ENCODE results near the gene CBL.

CBL gene

DNA sequence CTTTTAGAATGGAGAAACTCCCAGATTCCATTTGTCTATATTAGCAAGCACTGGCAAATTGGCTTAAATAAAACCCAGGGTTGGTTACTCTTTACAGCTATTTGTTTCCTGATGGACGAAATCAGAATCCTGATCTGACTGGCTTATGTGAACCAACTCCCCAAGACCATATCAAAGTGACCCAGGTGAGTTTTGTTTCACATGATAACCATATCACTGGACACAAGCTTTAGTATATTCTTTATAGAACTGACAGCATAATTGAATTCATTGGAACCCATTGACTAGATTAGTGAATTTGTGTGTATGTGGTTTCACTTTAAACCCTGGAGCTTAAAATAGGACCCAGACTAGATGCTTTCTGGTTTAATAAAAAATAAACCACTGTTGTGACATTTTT is 71.5 kb downstream of the CBL start:
- no peak for DNase-seq

DNA sequence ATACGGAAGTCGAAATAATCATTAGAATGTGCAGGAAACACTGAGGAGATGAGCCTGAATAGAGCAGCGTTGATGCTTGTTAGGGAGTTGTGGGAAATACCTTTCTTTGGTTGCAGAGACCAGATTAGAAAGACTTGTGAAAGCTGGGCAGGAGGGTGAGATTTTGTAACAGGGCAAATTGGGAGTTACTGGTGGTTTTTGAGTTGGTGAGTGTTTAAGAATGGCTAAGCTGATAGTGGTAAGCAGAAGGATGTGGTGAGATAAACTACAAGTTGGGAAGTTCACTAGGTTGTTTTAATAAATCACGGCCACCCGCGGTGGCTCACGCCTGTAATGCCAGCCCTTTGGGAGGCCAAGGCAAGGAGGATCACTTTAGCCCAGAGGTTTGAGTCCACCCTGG is 76.4 kb downstream of the CBL start:
- no peak for DNase-seq

DNA sequence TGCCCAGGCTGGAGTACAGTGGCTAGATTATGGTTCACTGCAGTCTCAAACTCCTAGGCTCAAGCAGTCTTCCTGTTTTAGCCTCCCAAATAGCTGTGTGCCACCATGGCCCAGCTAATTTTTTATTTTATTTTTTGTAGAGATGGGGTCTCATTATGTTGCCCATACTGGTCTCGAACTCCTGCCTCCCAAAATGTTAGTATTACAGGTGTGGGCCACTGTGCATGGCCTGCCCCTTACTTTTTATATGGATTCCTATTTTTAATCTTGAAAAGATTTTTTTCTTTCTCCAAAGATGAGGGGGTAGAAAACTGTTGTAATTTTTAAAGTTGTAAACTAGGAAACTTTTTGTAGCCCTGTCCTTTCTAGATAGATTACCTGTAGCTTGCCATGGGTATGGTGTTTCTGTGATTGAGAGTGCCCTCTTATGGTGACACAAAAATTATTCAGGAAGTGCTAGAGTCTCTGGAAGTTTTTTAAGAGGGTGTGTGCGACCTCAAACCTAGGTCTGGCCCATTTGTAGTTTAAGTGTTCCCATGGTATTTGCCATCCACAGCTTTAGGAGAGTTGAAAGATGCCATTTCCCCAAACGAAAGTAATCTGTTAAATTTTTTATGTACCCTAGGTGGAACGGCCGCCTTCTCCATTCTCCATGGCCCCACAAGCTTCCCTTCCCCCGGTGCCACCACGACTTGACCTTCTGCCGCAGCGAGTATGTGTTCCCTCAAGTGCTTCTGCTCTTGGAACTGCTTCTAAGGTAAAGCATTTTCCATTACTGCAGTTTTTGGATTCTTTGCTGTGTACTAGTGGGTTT is 78.4 kb downstream of the CBL start:
- DNase-seq, result peak; percentile 40

DNA sequence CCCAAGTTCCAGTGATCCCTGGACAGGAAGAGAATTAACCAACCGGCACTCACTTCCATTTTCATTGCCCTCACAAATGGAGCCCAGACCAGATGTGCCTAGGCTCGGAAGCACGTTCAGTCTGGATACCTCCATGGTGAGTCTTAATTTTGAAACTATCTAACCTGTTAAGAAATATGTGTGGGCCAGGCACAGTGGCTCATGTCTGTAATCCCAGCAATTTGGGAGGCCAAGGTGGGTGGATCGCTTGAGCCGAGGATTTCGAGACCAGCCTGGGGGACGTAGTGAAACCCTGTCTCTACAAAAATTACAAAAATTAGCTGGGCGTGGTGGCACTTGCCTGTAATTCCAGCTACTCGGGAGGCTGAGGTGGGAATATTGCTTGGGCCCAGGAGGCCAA is 79.3 kb downstream of the CBL start:
- no peak for DNase-seq

DNA sequence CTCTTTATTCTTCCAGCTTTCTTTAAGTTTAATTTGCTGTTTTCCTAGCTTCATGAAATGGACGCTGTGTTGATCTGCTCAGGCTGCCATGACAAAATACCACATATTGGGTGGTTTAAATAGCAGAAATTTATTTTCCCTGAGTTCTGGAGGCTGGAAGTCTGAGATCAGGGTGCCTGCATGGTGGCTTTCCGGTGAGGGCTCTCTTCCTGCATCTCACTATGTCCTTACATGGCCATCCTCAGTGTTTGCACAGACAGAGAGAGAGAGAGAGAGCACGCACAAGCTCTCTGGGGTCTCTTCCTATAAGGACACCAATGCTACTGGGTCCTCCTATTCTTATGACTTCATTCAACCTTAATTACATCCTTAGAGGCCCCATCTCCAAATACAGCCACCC is 82.1 kb downstream of the CBL start:
- no peak for DNase-seq

GRCh38 chr11:119290894-119291497 is 84.9 kb downstream of the CBL start:
- DNase-seq, result no peak

DNA sequence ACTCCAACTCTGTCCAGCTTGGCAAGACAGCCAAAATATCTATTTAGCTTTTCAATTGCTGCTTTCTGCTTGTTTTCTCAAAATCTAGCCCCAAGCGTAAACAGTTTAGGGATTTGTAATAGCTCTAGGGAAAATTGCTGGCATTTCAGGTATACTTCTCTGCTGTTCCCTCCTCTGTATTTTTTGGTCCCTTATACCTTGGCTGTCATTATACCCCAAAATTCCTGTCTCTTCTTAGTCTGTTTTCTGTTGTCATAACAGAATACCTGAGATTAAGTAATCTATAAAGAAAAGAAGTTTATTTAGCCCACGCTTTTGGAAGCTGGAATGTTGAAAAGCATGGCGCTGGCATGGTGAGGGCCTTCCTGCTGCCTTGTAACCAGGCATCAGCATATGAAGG is 87.3 kb downstream of the CBL start:
- DNase-seq, result no peak

DNA sequence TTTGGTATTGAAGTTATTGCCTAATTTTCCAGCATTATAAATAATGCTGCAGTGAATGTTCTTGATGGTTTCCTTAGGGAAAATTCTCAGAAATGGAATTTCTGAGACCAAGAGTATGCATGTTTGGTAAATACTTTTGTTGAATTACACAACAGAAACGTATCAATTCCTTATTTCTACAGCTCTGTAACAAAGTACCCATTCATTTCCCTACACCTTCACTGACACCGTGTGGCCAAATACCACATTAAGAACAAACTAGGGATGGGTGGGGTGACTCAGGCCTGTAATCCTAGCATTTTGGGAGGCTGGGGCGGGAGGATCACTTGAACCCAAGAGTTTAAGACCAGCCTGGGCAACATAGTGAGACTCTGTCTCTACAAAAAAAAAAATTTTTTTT is 89.0 kb downstream of the CBL start:
- DNase-seq, result no peak

DNA sequence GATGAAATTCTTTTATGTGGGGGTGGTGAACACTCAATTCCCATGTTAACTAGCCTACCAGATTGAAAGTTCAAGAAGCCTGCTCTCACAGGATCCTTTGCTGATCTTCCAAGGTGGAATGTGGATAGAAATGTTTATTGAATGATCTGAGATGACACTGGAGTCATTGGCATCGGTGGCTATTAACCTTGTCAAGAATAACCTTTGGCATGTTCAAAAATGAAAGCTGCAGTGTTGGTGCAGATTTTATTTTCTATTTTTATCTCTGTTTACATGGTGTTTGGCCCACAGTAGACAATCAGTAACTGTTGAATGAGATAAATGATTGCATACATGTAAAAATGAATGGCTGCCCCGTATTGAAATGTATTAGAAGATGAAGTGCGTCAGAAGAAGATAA is 91.8 kb downstream of the CBL start:
- no peak for DNase-seq

- no peak for DNase-seq
These were observed 92.6 kb downstream of the CBL start for GRCh38 chr11:119298726-119299125.

GRCh38 chr11:119299416-119299815 is 93.3 kb downstream of the CBL start:
- DNase-seq, result no peak

DNA sequence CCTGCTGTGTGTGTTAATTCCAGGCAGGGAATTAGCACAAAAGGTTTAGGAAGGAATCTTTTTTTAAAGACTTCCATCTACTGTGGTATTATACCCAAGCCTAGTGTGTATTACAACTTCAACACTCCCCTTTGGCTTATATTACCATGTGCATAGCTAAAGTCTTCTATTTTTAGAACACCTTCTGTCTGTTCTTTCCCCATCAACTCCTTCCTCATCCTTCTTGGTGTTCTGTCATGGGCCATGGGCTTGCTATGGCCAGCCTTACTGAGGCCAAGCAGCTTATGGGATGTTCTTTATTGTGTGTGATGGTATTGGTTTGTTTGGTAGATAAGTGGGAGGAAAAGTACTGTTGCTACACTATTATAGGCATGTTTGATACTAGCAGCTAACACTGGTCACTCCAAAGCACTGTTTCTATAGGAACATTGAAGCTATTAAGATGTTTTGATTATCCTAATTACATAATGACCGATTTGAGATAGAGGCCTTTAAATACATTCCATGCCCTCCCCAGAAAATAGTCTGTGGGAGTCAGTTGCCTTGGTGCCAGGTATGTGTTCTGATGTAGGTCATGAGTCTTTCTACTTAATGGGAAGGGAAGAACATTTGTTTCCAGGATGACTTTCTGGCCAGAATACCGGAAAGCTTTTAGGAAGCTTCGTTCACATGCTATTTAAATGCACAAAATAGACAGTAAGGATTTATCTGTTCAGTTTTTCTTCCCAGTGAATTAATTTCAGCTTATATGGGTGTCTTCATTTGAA is 94.2 kb downstream of the CBL start:
- DNase-seq, result no peak

GRCh38 chr11:119303227-119303718 is 97.1 kb downstream of the CBL start:
- DNase-seq, result no peak

GRCh38 chr11:119305556-119306372 is 99.6 kb downstream of the CBL start:
- DNase-seq, result no peak

- DNase-seq, result no peak
These were observed 100.3 kb downstream of the CBL start for GRCh38 chr11:119306373-119306890.

DNA sequence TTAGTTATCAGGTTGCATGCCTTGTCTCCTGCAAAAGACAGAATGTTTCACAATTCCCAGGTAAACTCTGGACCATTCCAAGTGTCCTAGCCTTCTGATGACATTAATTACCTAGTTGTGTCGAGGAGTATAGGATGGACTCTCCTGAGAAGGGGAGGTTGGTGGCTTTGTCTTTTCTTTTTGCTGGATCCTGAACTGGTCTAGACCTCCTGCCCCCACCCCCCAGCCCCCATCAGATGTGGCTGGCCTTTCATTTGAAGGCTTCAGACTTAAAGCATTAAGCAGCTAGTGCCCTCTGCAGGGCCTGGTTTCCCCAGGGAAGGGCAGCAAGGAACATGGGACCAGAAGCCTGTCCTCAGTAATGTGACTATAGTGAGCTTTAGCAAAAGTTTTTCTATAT is 101.1 kb downstream of the CBL start:
- DNase-seq, result no peak

GRCh38 chr11:119307974-119308373 is 101.8 kb downstream of the CBL start:
- DNase-seq, result no peak

DNA sequence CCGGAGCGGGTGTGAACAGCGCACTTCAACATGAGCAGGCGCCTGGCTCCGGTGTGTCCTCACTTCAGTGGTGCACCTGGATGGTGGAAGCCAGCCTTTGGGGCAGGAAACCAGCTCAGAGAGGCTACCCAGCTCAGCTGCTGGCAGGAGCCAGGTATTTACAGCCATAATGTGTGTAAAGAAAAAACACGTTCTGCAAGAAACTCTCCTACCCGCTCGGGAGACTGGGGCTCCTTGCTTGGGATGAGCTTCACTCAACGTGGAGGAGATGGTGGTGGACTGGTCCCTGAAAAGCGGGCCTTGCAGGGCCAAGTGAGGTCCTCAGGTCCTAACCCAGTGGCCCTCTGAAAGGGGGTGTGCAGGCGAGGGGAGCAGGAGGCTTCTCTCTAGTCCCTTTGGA is 103.3 kb downstream of the CBL start:
- no peak for DNase-seq

- no peak for DNase-seq
These were observed 104.0 kb downstream of the CBL start for GRCh38 chr11:119309953-119310681.

DNA sequence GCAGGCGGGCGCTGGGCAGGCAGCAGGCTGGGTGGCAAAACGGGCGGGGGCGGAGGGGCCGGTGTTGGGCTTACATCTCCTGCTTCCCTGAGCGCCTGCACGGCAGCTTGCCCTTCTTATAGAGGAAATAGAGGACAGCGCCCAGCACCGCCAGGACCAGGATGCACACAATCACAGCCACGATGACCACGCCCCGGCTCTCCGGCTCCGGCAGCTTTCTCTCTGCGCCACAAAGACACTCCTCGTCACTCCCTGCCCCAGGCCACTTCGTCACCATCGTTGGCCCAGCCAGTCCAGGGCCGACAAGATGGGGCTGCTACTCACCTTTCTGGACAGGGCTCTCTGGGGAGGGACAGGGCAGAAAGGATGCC is 104.5 kb downstream of the CBL start:
- DNase-seq, result no peak

GRCh38 chr11:119314726-119315125 is 108.6 kb downstream of the CBL start:
- no peak for DNase-seq

Measured in suppressor macrophage treated with lipopolysaccharide for 4 hours (primary cell).